Mononuclear cell (primary cell): ENCODE results near the gene PLA2G5. TPM values are rescaled to one million over a fixed set of nuclear protein-coding genes. Genes with fewer than 3 reads are reported as not detected.

Experiments
- H3K27me3 ChIP-seq: 2 replicates; pipeline ENCODE4 v1.6.0; 2011; ENCODE audit warnings: low read length, control low read depth; ENCODE audit not compliant: insufficient read depth
- H3K4me1 ChIP-seq: 2 replicates; pipeline ENCODE4 v1.5.1; 2011; ENCODE audit warnings: mild to moderate bottlenecking, low read length, control low read depth; ENCODE audit not compliant: insufficient read depth
- H3K4me3 ChIP-seq: 2 replicates; pipeline ENCODE4 v1.5.1; 2011; ENCODE audit warnings: mild to moderate bottlenecking, low read length, moderate library complexity
- H3K9me3 ChIP-seq: 2 replicates; pipeline ENCODE4 v1.5.1; 2011; ENCODE audit warnings: low read depth, mild to moderate bottlenecking, control low read depth, low read length
- total RNA-seq: library from RNA; depleted of rRNA; stranded (reverse); fragments of >200 nt; gene quantifications from one replicate; pipeline ENCODE4 v1.2.3, GENCODE V29; 2012

PLA2G5 gene
- total RNA-seq, 1 donor, result not detected

DNA sequence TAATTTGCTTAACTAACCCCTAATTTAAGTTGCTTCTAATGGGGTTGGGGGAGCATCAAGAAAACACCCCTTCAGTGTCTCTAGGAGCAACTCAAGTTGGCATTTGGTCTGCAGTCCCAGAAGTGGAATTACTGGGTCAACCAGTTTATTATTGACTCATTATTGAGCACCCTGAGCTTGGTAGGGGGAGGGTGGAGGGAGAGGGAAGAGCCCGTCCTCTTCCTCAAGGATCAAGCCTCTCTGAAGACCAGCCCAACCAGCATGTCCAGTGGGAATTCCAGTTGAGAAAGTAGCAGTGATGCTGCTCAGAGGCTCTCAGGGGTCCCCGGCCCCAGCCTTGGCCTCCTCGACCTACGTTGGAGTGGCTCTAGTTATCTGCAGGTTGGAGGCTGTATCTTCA is 67.1 kb downstream of the PLA2G5 start:
- H3K4me3 ChIP-seq, result no peak overlapping the region
- H3K27me3 ChIP-seq, result no peaks in the 10 kb centered on the region
- H3K4me1 ChIP-seq, result no peaks in the 10 kb centered on the region
- no peaks in the 10 kb centered on the region for H3K9me3 ChIP-seq

DNA sequence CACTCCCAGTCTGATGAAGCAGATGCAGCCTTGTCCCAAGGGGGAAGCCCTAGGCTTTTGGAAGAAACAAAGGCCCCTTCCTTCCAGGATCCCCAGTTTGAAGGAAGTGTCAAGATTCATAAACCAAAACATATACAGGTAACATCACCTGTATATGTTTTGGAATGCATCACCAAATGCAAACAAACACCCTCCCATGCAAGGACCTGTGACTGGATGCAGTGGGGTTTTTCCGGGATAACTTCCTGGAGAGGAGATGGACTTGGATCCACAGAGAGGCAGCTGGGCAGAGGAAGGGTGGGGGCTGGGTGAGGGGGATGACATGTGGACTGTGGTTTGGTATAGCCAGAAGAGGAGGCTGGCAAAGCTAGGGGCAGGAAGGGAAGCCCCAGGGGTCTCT is 67.6 kb downstream of the PLA2G5 start:
- Histone ChIP-seq H3K9me3 (no peaks in the 10 kb centered on the region), H3K4me3 (no peak overlapping the region), H3K4me1 (no peaks in the 10 kb centered on the region), H3K27me3 (no peaks in the 10 kb centered on the region)

DNA sequence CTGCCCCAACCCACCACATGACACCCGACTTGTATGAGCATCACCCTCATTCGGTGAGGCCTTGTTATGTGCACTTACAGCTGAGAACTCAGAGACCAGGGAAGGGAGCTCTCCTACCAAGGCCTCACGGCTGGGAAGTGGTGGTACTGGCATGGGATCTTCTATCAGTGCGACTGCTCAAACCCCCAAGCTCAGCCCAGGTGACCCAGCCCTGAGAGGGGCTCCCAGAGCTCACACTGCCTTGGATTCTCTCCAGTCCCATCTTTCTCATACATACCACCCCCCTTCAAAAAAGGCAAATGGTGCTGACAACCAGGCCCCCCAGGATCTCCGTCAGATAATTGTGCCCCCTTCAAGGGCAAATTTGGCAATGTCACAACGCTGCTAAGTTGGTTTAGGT is 68.4 kb downstream of the PLA2G5 start:
- Histone ChIP-seq H3K27me3 (no peaks in the 10 kb centered on the region), H3K4me1 (no peaks in the 10 kb centered on the region), H3K9me3 (no peaks in the 10 kb centered on the region), H3K4me3 (no peak overlapping the region)

DNA sequence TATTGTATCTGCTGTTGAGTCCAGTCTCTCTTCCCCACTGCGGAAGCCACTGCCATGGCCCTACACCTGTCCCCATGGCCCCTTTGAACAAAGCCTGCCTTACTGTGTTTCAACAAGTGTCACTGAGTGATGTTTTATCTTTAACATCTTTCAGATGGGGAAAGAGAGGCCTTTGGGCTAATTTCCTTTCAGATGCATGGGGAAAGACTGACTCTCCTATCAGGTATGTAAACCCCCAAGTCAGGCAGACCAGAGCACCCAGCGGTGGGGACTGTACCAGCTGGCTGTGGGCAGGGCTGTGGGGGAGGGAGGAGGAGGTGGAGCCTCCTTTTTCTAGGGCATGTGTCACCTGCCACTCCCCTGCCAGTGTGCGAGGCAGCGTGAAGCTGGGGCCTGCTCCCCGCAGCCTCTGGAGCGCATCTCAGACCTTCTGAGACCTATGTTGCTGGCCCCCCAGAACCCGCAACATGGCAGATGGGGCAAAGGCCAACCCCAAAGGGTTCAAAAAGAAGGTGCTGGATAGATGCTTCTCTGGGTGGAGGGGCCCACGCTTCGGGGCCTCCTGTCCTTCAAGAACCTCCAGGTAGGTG is 69.1 kb downstream of the PLA2G5 start, which contains the start of gene PLA2G2F:
Gene PLA2G2F, plus strand, starts transcription at position 363 of the 590 bp plus-strand sequence. Its CDS starts 105 bp downstream, at position 468.
- no peaks in the 10 kb centered on the region for H3K9me3 ChIP-seq
- H3K27me3 ChIP-seq, result no peaks in the 10 kb centered on the region

DNA sequence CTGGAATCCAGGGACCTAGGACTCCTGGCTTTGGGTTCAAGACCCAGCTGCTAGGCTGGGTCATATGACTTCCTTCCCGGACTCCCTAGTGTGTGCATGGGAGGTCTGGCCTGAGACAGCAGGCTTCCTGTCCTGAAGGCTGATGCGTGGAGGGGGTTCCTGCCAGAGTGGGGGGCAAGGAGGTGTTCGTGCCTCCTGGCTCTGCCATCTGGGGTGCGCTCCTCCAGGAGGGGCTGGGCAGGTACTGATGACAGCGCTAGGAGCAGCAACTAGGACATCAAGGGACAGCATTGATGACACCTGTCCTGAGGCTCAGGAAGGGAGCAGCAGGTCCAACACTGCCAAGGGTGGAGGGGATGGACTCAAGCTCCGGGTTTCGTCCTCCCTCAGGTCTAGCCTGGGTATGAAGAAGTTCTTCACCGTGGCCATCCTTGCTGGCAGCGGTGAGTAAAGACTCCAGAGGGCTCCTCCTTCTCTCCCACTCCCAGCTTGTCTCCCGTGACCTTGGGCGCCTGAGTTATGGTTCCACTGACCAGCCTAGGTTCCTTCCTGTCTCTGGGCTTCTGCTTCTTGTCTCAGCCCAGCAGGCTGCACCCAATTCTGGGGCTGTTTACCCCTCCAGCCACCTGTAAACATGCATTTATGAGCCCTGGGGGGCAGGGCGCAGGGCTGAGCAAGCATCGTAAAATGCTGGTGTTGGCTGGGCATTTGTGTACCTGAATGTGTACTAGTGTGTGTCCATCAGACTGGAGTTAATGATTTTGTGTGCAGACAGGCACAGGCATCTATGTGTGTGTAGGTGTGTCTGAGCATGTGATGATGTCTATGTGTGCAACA is 70.0 kb downstream of the PLA2G5 start:
- Histone ChIP-seq H3K4me1 (no peaks in the 10 kb centered on the region), H3K9me3 (no peaks in the 10 kb centered on the region), H3K4me3 (no peak overlapping the region), H3K27me3 (no peaks in the 10 kb centered on the region)

More for the DNA sequence above, 69.1 kb downstream of the PLA2G5 start, which contains the start of gene PLA2G2F:
- Histone ChIP-seq H3K4me1 (no peaks in the 10 kb centered on the region), H3K4me3 (no peak within 1 kb of the TSS)

DNA sequence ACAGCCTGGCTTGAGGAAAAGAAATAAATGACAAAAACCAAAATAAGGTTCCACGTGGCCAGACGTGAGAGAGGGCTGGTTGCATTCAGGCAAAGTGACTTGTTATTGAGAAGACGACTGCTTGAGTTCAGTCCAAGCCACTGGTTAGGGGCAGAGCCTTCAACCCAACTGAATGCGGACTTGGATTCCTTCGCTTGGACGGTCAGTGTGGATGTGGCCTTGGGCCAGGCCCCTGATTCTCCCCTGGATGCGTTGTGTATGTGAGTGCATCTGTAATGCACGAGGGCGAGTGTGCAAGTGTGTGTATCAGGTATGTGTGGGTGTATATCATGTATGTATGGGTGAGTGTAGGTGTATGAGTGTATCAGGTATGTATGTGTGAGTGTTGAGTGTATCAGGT is 71.0 kb downstream of the PLA2G5 start:
- Histone ChIP-seq H3K27me3 (no peaks in the 10 kb centered on the region), H3K4me1 (no peaks in the 10 kb centered on the region), H3K4me3 (no peak overlapping the region), H3K9me3 (no peaks in the 10 kb centered on the region)

DNA sequence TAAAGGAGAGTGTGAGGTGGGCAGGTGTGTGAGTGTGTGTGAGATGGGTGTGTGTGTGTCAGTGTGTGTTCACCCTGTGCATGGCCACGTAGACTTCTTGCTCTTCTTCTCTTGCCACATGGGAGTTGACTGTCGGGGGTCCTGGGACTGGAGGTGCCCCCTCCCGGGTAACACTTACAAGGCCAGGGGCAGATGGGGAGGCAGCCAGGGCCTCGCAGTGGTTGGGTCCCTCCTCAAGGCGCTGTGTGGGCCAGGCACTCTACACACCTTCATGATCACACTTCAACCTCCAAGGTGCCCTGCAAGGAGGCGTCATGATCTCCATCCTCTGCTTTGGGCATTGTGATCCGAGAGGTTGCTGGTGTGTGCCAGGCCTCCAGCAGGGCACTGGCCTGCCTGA is 71.5 kb downstream of the PLA2G5 start:
- H3K9me3 ChIP-seq, result no peaks in the 10 kb centered on the region
- no peaks in the 10 kb centered on the region for H3K27me3 ChIP-seq
- H3K4me3 ChIP-seq, result no peak overlapping the region
- no peaks in the 10 kb centered on the region for H3K4me1 ChIP-seq

Other genes starting within 250 kb of the PLA2G5 start
- 8.7 TPM for gene OTUD3, start 187.8 kb upstream of the PLA2G5 start, total RNA-seq
- gene PLA2G2E, start 146.6 kb upstream of the PLA2G5 start, total RNA-seq, result not detected
- not detected for gene PLA2G2A, start 90.6 kb upstream of the PLA2G5 start, total RNA-seq
- gene PLA2G2D, start 49.3 kb downstream of the PLA2G5 start, total RNA-seq, result not detected
- not detected for gene PLA2G2F, start 69.1 kb downstream of the PLA2G5 start, total RNA-seq
- gene UBXN10, start 115.9 kb downstream of the PLA2G5 start, total RNA-seq, result 0.52 TPM
- gene PLA2G2C, start 116.3 kb downstream of the PLA2G5 start, total RNA-seq, result under 0.01 TPM
- not detected for gene VWA5B1, start 220.7 kb downstream of the PLA2G5 start, total RNA-seq